HG03097 (cell line): ENCODE measurements around the gene GREB1.

Experiments
- ATAC-seq: cut with Tn5 transposase; IDR thresholded peaks from one replicate; pipeline ENCODE4 v1.9.1; 2021; ENCODE audit not compliant: unreplicated experiment, low FRiP score

The GREB1 gene

GRCh38 chr2:11577101-11577883 is 43.4 kb downstream of the GREB1 start:
- no peak for ATAC-seq

- ATAC-seq, result no peak
Measured at GRCh38 chr2:11578081-11578948, 44.5 kb downstream of the GREB1 start.

DNA sequence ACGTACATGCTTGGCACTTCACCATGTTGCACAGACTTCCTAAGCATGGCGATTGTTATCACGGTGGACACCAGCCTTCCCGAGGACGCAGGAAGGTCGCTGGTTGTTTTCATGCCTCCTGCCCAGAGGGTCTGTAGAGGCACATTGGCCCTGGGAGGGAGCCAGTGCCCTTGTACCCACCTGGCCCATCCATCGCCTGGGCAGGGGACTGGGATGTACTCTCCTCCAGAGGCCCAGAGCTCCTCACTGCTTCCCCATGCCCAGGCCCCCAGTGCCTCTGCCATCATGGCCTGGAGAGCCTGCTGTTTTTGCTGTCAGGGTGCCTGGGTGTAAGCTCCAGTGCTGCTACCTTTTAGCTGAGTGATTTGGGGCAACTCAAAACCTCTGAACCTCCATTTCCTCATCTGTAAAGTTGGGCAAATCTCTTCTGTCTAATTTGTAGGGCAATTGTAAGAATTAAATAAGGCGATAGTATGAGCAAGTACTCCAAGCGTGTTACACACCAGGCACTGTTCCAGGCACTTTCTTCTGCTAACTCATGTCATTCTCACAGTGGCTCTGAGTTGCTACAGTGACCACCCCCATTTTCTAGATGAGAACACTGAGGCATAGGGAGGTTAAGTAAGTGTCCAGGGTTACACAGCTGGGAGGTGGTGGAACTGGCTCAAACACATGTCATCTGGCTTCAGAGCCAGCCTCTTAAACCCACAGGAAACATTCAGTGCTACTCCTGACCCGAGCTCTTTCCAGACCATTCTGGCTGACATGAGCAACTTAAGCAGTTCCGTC is 45.3 kb downstream of the GREB1 start:
- no peak for ATAC-seq

DNA sequence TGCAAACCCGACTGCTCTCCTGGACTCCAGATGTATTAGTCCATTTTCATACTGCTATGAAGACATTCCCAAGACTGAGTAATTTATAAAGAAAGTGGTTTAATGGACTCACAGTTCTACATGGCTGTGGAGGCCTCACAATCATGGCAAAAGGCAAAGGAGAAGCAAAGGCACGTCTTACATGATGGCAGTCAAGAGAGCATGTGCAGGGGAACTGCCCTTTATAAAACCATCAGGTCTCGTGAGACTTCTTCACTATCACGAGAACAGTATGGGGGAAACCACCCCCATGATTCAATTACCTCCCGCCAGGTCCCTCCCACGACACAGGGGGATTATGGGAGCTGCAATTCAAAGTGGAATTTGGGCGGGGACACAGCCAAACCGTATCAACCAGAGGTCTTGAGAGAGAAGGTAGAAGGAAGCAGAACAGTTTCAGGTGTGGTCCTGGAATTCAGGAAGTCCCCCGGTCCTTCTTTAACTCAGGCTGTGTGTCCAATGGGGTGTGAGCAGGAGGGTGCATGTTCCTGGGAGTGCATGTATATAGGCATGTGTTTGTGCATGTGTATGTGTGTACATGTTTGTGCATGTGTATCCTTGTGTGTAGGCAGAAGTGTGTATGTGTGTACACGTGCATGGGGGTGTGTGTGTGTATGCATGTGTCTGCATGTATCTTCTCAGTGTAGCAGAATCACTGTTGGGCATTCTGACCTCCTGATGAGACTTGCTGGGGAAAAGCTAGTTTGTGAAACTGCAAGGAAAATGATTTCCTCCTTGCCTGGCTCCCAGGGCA is 46.2 kb downstream of the GREB1 start:
- ATAC-seq, result no peak

DNA sequence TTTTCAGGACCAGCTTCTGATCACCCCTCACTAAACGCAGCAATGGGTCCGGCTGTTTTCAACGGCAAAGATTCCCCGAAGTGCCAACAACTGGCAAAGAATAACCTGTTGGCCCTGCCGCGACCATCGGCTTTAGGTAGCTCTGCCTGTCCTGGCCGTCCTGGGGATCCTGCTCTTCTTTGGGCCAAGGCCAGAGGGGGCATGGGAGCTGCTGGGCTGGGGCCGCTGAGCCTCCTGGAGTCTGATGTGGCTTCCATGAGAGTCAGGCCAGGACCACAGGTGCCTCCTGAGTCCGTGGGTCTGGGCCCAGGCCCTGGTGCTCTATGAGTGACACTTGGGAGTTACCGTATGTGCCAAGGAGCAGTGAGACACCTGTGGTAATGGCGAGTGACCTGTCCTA is 46.9 kb downstream of the GREB1 start:
- no peak for ATAC-seq

GRCh38 chr2:11581124-11581796 is 47.4 kb downstream of the GREB1 start:
- ATAC-seq, result no peak

- no peak for ATAC-seq
Measured at GRCh38 chr2:11581797-11582611, 48.2 kb downstream of the GREB1 start.

- ATAC-seq, result no peak
Measured at GRCh38 chr2:11582612-11582861, 48.7 kb downstream of the GREB1 start.

DNA sequence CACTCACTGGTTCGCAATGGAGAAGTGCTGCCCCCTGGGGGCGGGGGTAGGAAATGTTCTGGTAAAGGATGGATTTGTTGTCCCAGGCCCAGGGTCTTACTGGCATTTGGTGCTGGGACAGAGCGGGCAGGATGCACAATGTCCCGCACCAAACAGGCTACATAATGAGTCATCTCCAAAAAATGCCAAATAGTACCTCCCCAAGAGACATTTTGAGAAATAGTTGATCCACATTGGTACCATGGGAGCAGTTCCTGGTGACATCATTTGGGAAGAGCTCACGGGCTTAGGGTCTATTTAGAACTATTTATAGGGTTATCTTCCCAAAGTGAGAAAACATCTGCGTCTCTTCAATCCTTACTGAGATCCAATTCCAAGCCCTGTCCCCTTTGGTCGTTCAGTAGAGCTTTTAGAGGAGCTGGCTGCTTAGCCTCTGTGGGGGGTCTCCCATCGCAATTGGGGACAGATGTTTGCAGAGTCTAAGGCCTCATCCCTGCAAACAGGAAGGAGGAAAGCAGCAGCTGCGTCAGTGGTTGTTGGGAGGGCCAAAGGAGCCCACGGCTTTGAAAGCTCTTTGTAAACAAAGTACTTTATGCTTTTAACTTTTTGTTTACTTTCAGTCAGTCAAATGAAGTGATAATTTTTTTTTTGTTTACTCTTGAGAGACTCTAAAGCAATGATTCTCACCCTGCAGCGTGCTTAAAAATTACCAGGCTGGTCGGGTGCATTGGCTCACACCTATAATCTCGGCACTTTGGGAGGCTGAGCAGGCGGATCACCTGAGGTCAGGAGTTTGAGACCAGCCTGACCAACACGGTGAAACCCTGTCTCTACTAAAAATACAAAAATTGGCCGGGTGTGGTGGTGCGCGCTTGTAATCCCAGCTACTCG is 49.3 kb downstream of the GREB1 start:
- no peak for ATAC-seq

DNA sequence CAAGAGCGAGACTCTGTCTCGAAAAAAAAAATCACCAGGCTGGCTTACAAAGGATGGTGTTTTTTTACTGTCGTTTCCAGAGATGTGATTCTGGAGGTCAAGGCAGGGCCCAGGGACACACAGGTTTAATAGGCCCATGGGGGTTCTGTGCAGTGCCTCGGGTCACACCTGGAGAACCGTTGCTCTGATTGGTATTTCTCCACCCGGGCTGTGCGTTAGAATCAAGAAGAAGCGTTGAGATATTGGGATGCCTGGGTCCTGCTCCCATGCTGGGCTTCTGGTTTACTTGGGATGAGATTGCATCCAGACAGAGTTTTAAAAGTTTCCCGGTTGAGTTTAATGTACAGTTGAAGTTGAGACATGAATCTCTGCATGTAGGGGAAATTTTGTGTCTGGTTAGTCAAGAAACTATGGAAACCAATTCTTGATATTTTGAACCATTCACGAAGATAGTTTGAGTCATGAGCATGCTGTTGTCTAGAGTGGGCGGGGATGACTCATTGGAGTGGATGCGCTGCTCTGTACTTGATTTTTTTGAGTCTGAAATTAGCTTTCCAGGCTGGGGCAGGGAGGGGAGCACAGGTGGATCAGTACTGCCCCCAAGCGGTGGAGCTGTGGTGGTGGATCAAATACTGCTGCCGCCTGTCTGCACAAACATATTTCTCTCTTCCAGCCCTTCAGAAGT is 50.1 kb downstream of the GREB1 start:
- no peak for ATAC-seq

GRCh38 chr2:11584525-11585056 is 50.7 kb downstream of the GREB1 start:
- no peak for ATAC-seq

- ATAC-seq, result no peak
Measured at GRCh38 chr2:11585071-11585470, 51.2 kb downstream of the GREB1 start.

GRCh38 chr2:11588228-11589110 is 54.6 kb downstream of the GREB1 start:
- no peak for ATAC-seq

DNA sequence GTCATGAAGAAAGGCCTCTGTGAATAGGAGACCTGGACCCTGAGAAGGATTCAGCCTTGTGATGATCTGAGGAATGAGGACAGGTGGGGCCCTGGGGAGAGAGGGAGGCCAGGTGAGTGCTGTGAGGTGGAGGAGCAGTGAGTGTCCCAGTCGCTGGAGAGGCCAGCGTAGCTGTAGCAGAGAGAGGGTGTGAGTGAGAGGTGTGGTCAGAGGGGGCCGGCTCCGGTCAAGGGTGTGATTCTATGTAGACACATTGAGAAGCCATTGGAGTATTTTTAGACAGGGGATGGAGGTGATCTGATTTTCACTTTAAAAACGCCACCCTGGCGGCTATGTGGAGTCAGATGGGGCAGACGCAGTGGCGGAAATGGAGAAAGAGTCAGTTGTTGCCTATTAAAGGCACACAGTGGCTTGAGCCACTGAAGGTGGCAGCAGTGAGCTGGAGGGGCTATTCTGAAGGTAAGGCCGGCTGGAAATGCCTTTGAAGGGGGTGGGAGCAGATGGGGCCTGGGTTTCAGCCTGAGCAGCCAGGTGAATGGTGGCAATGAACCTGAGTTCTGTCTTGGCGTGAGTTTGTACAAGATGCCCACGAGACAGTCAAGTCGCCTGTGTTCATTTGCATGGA is 55.6 kb downstream of the GREB1 start:
- no peak for ATAC-seq

DNA sequence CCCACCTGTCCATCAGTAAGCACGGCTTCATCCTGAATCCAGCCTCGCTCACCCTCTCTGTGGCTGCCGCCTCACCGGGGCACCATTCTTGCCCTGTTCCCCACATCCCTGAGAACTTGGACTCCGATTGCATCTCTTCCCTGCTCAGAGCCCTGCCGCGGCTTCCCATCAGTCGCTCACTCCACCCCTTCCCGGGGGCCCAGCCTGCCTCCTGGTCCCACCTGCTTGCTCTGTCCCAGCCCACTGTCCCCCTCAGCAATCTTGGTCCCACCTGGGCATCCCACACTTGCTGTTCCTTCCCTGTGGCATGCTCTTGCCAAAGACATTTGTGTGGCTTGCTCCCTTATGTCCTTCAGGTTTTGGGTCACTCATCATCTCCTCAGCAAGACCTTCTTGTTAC is 56.3 kb downstream of the GREB1 start:
- no peak for ATAC-seq

DNA sequence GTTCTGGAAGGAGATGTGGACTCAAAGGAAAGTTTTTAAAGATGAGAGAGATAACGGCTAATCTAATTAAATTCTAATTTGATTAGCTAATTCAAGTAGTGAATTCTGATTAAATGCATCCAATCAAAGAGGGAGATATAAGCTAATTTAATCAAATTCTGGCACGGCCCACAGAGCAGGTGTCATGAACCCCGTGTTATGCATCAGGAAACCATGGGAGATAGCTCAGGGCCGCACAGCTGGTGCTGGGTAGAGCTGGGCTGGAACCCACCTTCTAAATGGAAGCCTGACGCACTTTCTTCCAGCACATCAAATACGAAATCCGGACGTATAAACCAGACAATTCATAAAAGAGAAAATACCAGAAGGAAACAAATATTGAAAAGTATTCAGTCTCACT is 57.2 kb downstream of the GREB1 start:
- no peak for ATAC-seq
